ENCODE results near the gene GARS1. TPM values are rescaled to one million over a fixed set of nuclear protein-coding genes. Genes with fewer than 3 reads are reported as not detected.
"Not testable (repeated sequence)": the region's sequence is repeated elsewhere in the genome, so short reads cannot be mapped to it uniquely, and the experiment has no call there.

Gene GARS1
- total RNA-seq, 4 donors from 2014 or later, result 79.2 to 125 (median 97.3) TPM

DNA sequence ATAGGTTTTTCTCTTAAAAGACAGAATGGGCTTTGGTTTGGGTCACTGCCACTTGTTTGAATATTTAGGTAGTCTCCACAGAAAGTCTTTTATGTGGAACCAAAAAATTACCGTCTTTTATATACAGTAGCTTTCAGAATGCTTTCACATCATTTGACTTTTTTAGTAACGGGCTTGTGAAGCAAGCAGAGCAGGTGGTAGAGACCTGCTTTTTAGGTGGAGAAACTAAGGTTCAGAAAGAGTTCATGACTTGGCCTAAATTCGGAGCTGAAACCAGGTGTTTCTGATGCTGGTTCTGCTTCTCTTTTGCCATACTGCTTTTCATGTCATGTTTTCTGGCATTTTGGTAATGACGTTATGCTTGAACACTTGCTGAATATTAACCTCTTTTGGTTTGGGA, 36.3 kb downstream of the GARS1 start:
- no peak for DNase-seq
- H3K4me1 ChIP-seq, result no peaks in the 10 kb centered on the region
- H3K9me3 ChIP-seq, result no peaks in the 10 kb centered on the region
- TF ChIP-seq, protein P1, sequence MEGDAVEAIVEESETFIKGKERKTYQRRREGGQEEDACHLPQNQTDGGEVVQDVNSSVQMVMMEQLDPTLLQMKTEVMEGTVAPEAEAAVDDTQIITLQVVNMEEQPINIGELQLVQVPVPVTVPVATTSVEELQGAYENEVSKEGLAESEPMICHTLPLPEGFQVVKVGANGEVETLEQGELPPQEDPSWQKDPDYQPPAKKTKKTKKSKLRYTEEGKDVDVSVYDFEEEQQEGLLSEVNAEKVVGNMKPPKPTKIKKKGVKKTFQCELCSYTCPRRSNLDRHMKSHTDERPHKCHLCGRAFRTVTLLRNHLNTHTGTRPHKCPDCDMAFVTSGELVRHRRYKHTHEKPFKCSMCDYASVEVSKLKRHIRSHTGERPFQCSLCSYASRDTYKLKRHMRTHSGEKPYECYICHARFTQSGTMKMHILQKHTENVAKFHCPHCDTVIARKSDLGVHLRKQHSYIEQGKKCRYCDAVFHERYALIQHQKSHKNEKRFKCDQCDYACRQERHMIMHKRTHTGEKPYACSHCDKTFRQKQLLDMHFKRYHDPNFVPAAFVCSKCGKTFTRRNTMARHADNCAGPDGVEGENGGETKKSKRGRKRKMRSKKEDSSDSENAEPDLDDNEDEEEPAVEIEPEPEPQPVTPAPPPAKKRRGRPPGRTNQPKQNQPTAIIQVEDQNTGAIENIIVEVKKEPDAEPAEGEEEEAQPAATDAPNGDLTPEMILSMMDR (IDR thresholded peaks at IDR 0.05), result no peak
- no peak for TF ChIP-seq POLR2A (IDR thresholded peaks at IDR 0.05)
- H3K27ac ChIP-seq, result no peak overlapping the region
- WGBS, 2 donors, result 87 to 95% methylated on average over 4 of the region's 4 CpGs
- H3K4me3 ChIP-seq, result no peak overlapping the region
- peaks cover 5 to 100% (median 25%) of the 10 kb centered on the region in 3 donors for H3K36me3 ChIP-seq
- intact Hi-C loops (cut with DNase I), result no loop called here
- no peaks in the 10 kb centered on the region for H3K27me3 ChIP-seq

DNA sequence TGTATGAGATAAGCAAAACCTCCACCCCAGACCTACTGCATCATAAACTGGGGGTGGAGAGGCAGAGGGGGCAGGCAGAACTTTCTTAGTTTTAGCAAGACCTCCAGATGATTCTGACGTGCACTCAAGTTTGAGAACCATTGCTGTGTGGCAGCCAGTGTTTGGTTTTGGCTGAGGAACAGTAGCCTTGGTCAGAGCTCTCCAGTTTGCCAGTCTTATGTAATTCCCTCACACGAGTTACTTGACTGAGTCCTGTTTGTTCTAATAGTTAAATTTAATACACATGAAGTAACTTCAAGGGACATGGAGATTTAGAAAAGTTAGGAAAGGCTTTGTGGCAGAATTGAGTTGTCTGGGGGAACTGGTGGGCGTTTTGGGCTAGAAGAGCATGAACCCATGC, 38.5 kb downstream of the GARS1 start:
- no peak overlapping the region for H3K4me3 ChIP-seq
- 63 to 81% methylated on average over 3 of the region's 3 CpGs for WGBS, 2 donors
- TF ChIP-seq POLR2A (IDR thresholded peaks at IDR 0.05), result no peak
- TF ChIP-seq, protein P1 (IDR thresholded peaks at IDR 0.05), result no peak
- H3K27me3 ChIP-seq, result no peaks in the 10 kb centered on the region
- no peaks in the 10 kb centered on the region for H3K4me1 ChIP-seq
- H3K36me3 ChIP-seq, result peaks cover 5 to 80% (median 16%) of the 10 kb centered on the region in 3 donors
- no peaks in the 10 kb centered on the region for H3K9me3 ChIP-seq
- intact Hi-C loops (cut with DNase I), result no loop called here
- DNase-seq, result no peak
- H3K27ac ChIP-seq, result no peak overlapping the region

DNA sequence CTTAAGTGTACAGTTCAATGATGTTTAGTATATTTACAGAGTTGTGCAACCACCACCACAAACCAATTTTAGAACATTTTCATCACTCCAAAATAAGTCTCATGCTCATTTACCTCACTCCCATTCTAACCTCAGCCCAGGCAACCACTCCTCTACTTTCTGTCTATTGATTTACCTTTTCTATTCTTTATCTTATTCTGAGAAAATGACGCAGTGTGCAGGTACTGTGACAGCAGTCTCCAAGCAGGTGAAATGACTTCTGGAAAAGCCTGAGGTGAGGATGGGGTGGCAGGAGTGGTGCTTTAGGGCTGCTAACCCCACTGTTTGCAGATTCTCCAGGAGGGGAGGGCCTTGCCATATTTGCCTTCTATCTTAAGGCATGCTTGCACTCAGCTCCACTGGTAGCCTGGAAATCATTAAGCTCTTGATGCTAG, 39.5 kb downstream of the GARS1 start:
- DNase-seq, result no peak
- Histone ChIP-seq H3K4me3 (no peak overlapping the region), H3K27me3 (no peaks in the 10 kb centered on the region), H3K36me3 (peaks cover 5 to 70% (median 16%) of the 10 kb centered on the region in 3 donors), H3K27ac (no peak overlapping the region), H3K4me1 (no peaks in the 10 kb centered on the region), H3K9me3 (no peaks in the 10 kb centered on the region)
- WGBS, 2 donors, result 82 to 100% methylated on average over 1 of the region's 1 CpG
- intact Hi-C loops (cut with DNase I), result no loop called here
- no peak for TF ChIP-seq POLR2A (IDR thresholded peaks at IDR 0.05)
- TF ChIP-seq, protein P1 (IDR thresholded peaks at IDR 0.05), result no peak

DNA sequence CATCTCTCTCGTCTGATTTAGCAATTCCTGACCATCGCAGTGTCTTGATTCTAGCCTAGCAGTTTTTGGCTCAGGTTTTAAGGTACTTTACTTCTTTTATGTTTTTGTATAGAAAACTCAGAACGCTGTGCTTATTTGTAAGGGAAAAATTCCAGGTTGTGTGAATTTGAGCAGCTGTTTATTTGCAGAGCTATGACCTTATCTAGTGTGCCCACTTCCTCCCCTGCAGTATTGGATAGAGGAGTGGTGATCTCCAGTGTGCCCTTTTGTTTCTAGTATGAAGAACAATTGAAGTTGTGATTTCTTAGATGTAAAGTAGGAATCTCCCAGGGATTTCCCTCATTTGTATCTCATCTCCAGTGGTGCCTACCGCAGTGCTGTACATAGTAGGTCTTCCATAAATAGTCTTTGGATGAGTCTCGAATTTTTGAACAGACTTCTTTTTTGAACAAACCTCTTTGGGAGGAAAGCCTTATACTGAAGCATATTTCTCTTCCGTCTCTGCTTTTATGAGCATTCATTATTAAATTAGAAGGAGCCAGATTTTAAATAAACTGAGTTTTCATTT, 40.0 kb downstream of the GARS1 start:
- Histone ChIP-seq H3K4me1 (no peaks in the 10 kb centered on the region), H3K36me3 (peaks cover 5 to 65% (median 16%) of the 10 kb centered on the region in 3 donors), H3K27ac (no peak overlapping the region), H3K27me3 (no peaks in the 10 kb centered on the region), H3K9me3 (no peaks in the 10 kb centered on the region), H3K4me3 (no peak overlapping the region)
- no peak for DNase-seq
- TF ChIP-seq, protein P1 (IDR thresholded peaks at IDR 0.05), result no peak
- TF ChIP-seq POLR2A (IDR thresholded peaks at IDR 0.05), result no peak
- intact Hi-C loops (cut with DNase I), result no loop called here
- WGBS, 2 donors, result 77 to 81% methylated on average over 6 of the region's 6 CpGs

DNA sequence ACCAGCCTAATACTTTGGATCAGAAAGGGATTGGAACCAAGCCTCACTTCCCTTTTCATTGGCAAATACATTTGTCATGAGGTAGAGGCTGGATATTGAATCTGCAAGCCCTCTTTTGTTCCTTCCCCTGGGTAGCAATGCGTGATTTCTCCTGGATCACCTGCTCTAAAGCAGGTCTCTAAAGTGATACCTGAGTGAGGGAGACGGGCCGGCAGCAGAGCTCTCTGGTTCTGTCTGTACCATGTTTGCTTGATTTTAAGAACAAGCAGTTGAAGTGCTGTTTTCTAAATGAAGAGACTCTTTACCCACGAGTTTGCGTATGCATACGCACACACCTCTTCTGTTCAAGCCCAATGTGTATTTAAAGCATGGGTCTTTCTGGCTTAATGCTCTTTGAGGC, 41.1 kb downstream of the GARS1 start:
- Histone ChIP-seq H3K27me3 (no peaks in the 10 kb centered on the region), H3K9me3 (no peaks in the 10 kb centered on the region), H3K4me3 (no peak overlapping the region), H3K36me3 (peaks cover 5 to 55% (median 16%) of the 10 kb centered on the region in 3 donors), H3K4me1 (no peaks in the 10 kb centered on the region), H3K27ac (no peak overlapping the region)
- TF ChIP-seq, protein P1 (IDR thresholded peaks at IDR 0.05), result no peak
- TF ChIP-seq POLR2A (IDR thresholded peaks at IDR 0.05), result no peak
- intact Hi-C loops (cut with DNase I), result no loop called here
- no peak for DNase-seq
- 93% methylated on average over 6 of the region's 6 CpGs for WGBS, 2 donors

DNA sequence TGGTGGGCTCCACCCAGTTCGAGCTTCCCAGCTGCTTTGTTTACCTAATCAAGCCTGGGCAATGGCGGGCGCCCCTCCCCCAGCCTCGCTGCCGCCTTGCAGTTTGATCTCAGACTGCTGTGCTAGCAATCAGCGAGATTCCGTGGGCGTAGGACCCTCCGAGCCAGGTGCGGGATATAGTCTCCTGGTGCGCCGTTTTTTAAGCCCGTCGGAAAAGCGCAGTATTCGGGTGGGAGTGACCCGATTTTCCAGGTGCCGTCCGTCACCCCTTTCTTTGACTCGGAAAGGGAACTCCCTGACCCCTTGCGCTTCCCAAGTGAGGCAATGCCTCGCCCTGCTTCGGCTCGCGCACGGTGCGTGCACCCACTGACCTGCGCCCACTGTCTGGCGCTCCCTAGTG, 47.6 kb downstream of the GARS1 start:
- intact Hi-C loops (cut with DNase I); DNase-seq; H3K9me3 ChIP-seq; H3K27me3 ChIP-seq; H3K27ac ChIP-seq; H3K4me1 ChIP-seq: not testable (repeated sequence)
- peaks cover 0 to 13% (median 0%) of the 10 kb centered on the region in 3 donors for H3K36me3 ChIP-seq
- 74% methylated on average over 13 of the region's 29 CpGs; no CpG with 5 or more reads in 1 of the 2 donors for WGBS, 2 donors
- peak overlapping the region in 3 of 4 donors; percentile 6 to 40 (median 18) for H3K4me3 ChIP-seq
